ENCODE data around the gene PERM1. TPM values are rescaled to one million over a fixed set of nuclear protein-coding genes. Genes with fewer than 3 reads are reported as not detected.

Gene PERM1
- total RNA-seq, 1 donor from 2014 or later, result 50.1 TPM

- DNase-seq (ENCODE audit: low spot score), result no peak
- intact Hi-C loops (cut with DNase I), result no loop called here
Measured at GRCh38 chr1:929712-930632, 51.9 kb downstream of the PERM1 start.

GRCh38 chr1:928825-929661, 52.9 kb downstream of the PERM1 start:
- intact Hi-C loops (cut with DNase I), result no loop called here
- DNase-seq (ENCODE audit: low spot score), result no peak

GRCh38 chr1:927748-928147, 54.1 kb downstream of the PERM1 start:
- intact Hi-C loops (cut with DNase I), result no loop called here
- DNase-seq (ENCODE audit: low spot score), result no peak

GRCh38 chr1:927234-927633, 54.7 kb downstream of the PERM1 start:
- intact Hi-C loops (cut with DNase I), result no loop called here
- DNase-seq (ENCODE audit: low spot score), result no peak

DNA sequence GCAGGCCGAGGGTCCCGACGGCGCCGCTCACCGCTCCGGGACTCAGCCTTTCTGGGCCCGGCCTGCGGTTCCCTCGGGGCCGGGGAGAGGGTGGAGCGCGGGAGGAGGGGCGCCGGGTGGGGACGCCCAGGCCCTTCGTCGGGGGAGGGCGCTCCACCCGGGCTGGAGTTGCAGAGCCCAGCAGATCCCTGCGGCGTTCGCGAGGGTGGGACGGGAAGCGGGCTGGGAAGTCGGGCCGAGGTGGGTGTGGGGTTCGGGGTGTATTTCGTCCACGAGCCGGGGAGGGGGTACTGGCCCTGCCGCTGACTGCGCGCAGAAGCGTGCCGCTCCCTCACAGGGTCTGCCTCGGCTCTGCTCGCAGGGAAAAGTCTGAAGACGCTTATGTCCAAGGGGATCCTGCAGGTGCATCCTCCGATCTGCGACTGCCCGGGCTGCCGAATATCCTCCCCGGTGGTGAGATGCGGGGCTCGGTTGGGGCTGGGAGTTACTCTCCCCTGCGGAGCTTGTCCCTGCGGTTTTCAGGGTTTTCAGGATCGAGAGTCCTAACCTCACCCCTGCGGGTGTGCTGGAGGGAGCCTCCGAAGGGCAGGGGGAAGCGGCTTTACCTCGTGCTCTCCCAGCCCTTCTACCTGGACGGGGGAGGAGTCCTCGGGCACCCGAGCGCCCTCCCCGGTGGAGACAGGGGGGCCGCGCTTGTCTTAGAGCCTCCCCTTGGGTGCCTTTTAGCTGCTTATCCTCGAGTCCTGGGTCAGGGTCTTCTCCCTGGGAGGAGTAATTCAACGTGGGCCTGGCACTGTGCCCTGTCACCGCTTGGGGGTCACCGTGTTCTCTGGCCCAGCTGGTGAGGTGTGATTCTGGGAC, 56.1 kb downstream of the PERM1 start:
- DNase-seq (ENCODE audit: low spot score), result no peak
- intact Hi-C loops (cut with DNase I), result no loop called here

Other genes starting within 250 kb of the PERM1 start
- gene SAMD11, start 58.2 kb downstream of the PERM1 start, total RNA-seq, result 10.2 TPM
- 39.0 TPM for gene NOC2L, start 22.8 kb downstream of the PERM1 start, total RNA-seq
- gene KLHL17, start 21.5 kb downstream of the PERM1 start, total RNA-seq, result 4.8 TPM
- gene PLEKHN1, start 15.6 kb downstream of the PERM1 start, total RNA-seq, result not detected
- 56.5 TPM for gene HES4, start 18.0 kb upstream of the PERM1 start, total RNA-seq
- 18.2 TPM for gene ISG15, start 31.4 kb upstream of the PERM1 start, total RNA-seq
- 27.0 TPM for gene AGRN, start 38.0 kb upstream of the PERM1 start, total RNA-seq
- gene RNF223, start 92.2 kb upstream of the PERM1 start, total RNA-seq, result not detected
- 5.4 TPM for gene C1orf159, start 134.0 kb upstream of the PERM1 start, total RNA-seq
- gene TTLL10, start 191.8 kb upstream of the PERM1 start, total RNA-seq, result 0.22 TPM
- 0.19 TPM for gene TNFRSF18, start 224.5 kb upstream of the PERM1 start, total RNA-seq
- gene TNFRSF4, start 232.1 kb upstream of the PERM1 start, total RNA-seq, result 4.3 TPM
- gene SDF4, start 249.9 kb upstream of the PERM1 start, total RNA-seq, result 139 TPM

All from cardiac septum (tissue), 1 donor.